NCI-H524 treated with DMSO at 0.1 percent for 48 hours (cell line): ENCODE results near the gene MC1R.
"Not testable (repeated sequence)": the region's sequence is repeated elsewhere in the genome, so short reads cannot be mapped to it uniquely, and the experiment has no call there.

Source experiments
- DNase-seq: peaks from one replicate; lab custom pipeline; 2025; lab: John Stamatoyannopoulos, UW

MC1R gene

DNA sequence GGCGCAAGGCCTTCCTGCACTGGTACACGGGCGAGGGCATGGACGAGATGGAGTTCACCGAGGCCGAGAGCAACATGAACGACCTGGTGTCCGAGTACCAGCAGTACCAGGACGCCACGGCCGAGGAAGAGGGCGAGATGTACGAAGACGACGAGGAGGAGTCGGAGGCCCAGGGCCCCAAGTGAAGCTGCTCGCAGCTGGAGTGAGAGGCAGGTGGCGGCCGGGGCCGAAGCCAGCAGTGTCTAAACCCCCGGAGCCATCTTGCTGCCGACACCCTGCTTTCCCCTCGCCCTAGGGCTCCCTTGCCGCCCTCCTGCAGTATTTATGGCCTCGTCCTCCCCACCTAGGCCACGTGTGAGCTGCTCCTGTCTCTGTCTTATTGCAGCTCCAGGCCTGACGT lies 17.0 kb downstream of the MC1R start:
- DNase-seq = not testable (repeated sequence)

DNA sequence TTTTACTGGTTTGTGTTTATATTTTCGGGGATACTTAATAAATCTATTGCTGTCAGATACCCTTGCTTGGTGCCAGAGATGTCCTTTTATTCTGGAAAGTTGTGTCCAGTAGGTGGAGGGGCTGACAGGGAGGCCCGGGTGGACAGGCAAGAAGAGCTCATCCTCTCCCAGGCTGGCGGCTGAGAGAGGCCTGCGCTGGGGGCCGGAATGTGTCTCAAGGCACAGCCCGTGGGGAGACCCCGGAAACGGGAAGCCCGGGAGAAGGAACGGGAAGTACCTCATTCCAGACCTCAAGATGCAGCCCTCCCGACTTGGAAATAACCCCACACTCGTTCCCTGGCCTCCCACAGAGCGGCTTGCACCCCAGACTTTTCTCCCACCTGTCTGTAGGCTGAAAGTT lies 17.4 kb downstream of the MC1R start:
- no peak for DNase-seq

DNA sequence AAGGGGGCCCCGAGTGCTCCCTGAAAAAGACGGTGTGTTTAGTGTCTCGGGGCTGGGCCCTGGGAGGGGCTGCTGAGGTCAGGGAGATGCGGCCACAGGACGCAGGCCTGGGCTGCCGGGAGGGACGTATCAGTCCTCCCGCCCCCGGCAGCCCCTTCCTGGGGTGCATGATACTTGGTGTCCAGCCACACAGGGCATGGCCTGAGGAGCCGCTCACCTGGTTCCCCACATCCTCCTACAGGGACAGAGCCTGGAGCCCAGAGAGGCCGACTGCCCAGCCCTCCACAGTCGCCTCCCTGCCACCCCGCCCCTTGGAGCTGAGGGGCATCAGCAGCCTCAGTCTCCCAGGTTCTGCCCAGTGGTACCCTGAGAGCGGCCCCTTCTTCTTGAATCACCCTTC lies 17.8 kb downstream of the MC1R start:
- no peak for DNase-seq

DNA sequence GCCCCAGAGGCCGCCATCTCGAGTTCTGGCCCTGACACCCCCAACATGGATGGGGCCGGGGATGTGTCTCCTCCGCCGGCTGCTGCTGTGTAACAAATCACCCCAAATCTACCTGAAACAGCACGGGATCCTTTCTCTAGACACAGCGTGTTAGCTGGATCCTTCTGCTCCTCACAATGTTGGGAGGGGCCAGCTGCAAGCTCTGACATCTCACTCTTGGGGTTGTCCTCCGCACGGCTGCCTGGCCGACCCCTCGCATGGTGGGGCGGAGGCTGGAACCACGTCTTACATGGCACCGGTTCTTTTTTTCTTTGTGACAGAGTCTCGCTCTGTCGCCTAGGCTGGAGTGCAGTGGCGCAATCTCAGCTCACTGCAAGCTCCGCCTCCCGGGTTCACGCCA lies 18.3 kb downstream of the MC1R start:
- no peak for DNase-seq

DNA sequence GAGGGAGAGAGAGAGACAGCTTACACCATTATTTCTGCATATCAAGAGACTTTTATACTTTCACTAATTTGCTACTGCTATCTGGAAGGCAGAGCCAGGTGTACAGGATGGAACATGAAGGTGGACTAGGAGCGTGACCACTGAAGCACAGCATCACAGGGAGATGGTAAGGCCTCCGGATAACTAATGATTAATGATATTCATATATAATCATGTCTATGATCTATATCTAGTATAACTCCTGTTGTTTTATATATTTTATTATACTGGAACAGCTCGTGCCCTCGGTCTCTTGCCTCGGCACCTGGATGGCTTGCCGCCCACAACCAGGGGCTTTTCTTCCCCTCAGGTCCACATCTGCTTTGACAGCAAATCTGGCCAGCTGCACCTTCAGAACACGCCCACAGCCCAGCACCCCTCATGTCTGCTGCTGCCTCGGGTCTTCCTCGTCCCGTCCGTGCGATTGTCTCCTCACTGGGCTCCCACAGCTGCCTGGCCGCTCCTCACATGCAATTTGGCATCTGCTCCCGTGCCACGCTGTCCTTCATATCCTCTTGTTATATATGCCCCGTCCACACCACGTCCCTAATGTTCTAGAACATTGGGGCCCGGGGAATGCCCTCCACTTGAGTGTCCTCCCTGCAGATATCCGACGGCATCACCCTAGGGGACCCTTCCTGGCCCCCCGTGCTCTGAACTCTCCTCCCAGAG lies 19.7 kb downstream of the MC1R start:
- no peak for DNase-seq

DNA sequence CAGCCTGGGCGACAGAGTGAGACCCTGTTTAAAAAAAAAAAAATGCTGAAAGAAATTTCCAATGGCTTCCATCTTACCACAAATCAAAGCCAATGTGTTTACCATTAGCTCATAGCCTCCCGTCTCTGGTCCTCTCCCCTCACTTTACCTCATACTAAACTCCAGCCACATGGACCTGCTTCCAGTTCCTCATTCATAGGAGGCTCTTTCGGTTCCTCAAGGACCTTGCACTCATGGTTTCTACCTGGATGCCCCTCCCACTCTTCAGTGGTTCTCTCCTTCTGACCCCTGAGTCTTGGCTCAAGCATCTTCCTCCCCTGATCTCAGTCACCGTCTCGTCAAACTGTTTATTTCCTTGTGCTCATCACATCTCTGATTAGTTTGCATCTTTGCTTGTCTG lies 26.1 kb downstream of the MC1R start:
- no peak for DNase-seq

DNA sequence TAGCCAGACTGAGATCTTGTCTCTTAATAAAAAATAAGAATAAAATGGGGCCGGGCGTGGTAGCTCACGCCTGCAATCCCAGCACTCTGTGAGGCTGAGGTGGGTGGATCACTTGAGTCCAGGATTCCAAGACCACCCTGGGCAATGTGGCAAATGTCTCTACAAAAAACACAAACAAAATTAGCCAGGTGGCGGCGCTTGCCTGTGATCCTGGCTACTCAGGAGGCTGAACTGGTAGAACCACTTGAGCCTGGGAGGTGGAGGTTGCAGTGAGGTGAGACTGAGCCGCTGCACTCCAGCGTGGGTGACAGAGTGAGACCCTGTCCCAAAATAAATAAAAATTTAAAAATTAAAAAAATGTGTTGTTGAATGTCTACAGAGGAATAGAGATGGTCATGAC lies 27.0 kb downstream of the MC1R start:
- DNase-seq = no peak

DNA sequence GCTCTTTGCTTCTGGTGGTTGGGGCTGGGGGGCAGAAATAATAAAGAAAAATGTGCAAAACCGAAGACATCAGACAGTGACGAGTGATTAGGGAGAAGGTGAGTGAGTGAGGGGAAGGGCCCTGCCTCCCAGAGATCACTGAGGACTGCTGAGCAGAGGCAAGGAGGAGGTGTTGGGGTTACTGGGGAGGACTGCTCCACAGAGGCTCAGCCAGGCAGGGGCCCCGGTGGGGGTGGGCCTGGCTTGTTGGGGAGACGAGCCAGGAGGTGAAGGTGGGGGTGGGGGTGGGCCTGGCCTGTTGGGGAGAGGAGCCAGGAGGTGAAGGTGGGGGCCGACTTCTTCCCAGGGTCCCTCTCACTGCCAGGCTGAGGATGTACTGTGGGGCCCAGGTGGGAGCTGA lies 27.9 kb downstream of the MC1R start:
- no peak for DNase-seq

DNA sequence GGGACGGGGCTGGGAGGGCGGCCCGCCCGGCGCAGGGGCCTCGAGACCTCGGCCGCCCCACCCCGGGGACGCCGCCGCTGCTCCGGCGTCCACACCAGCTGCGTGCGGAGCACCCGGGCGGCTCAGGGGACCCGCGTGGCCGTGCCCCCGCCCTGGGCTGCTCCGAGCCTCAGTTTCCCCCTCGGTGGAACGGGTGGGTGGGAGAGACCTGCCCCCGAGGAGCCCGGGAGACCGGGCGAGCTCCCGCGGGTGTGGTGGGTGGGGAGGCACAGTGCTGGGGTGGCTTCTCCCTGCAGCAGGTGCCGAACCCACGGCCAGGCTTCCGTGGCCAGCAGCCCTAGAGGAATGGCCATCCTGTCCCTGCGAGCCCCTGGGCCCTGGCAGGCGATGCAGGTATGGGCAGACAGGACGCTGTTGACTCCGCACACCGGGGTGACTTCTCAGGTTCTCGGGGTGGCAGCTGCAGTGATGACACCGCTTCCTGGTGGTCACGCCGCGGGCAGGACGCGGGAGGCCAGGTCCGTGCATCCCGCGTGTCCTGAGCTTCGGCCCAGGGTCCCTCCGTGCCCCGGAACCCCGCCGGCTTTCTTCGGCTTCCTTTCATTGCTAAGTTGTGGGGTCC lies 30.6 kb downstream of the MC1R start:
- DNase-seq = no peak

DNA sequence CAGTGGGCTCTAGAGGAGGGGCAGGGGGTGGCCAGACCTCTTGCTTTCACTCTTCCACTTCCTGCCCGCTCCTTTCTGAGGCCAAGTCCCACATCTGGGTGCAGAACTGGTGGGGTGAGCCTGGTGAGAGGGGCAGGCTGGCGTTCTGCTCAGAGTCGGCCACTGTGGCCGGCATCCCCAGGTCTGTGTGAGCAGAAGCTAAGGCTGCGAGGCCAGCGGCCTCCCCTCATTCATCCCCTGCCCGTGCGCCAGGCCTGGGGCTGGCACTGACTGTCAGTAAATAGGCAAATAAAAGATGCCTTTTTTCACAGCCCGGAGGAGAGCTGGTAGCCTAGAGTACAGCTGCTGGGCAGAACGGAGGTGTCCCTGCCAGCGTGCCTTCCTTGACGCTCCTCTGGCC lies 31.1 kb downstream of the MC1R start:
- no peak for DNase-seq

DNA sequence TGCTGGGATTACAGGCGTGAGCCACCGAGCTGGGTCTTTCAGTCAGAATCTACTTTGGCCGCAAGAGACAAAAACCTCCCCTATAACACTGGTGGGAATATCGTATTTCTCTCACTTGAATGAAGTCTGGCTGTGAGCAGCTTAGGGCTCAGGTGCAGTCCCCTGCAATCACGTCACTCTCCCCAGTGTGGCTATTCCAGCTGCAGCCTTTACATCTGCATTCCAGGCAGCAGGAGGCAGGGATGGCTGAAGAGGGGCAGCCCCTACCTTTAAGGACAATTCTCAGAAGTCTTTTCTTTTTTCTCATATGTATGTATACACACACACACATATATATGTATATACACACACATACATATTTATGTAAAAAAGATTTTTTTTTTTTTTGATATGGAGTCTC lies 32.8 kb downstream of the MC1R start:
- no peak for DNase-seq

DNA sequence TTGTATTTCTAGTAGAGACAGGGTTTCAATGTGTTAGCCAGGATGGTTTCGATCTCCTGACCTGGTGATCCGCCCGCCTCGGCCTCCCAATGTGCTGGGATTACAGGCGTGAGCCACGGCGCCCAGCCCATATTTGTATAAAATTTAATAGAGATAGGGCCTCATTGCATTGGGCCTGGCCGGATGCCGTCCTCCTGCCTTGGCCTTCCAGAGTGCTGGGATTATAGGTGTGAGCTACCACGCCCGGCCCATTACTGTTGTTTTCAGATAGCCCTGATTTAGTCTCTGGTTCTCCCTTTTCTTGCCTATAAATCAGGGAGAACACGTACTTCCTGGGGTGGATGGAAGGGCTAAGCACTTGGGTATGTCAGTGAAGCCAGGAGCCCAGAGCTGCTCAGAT lies 33.4 kb downstream of the MC1R start:
- no peak for DNase-seq

DNA sequence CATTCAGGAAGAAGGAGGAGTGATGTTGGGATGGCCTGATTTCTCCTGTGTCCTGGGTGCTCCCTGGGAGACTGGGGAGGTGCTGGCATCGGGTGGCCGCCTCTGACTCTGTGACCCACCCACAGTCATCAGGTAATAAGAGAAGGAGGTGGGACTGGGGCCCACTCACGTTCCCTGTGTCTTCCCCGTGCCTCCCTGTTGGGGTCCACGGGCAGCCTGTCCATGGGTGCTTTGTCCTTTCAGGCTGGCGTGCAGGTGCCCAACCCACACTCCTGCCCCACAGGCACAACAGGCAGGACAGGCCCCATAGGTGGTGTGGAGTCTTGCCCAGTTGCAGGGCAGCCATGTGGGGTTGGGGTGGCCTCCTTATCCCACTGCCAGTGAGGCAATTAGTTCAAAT lies 33.9 kb downstream of the MC1R start:
- no peak for DNase-seq

DNA sequence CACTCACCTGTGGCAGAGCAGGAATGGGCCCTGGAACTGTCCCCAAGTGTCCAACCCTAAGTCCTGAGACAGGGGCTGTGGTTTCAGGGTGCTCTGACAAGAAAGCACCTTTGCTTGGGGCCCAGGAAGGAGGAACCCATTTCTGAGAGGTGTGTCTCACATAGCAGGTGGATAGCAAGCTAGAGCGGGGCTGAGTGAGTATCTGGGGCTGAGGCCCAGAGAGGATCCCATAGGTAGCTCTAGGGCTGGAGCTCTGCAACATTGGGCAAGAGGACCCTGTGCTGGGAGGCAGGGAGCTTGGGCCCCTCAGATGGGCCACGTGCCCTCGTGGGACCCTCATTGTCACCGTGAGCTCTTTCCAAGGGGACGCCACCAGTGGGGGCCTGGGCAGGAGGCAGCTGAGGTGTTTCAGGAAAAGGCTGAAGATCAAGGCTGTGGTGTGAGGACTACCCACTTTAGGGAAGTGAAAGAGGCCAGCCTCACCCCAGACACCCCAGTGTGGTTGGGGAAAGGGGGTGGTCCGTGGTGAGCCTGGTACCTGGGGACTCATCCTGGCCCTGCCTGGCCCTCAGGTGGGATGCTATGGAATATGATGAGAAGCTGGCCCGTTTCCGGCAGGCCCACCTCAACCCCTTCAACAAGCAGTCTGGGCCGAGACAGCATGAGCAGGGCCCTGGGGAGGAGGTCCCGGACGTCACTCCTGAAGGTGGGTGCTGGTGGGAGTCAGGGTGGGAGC lies 35.2 kb downstream of the MC1R start:
- no peak for DNase-seq

DNA sequence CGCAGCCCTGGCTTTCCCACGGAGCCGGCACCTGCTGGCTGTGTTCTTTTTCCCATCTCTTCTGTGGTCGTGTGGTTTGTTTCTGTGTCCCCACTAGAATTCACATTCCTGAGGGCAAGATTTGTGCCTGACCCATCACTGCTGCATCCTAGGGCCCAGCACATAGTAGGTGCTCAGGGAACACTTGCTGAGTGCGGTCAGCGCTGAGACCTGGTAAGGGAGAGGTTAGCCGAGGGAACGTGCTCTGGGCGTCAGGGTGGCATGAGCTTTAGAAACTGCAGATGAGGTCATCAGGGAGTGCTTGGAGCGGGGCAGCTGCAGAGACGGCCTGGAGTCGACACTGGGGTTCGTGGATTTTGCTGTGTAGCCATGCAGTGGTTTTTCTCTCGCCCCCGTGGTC lies 35.8 kb downstream of the MC1R start:
- no peak for DNase-seq

DNA sequence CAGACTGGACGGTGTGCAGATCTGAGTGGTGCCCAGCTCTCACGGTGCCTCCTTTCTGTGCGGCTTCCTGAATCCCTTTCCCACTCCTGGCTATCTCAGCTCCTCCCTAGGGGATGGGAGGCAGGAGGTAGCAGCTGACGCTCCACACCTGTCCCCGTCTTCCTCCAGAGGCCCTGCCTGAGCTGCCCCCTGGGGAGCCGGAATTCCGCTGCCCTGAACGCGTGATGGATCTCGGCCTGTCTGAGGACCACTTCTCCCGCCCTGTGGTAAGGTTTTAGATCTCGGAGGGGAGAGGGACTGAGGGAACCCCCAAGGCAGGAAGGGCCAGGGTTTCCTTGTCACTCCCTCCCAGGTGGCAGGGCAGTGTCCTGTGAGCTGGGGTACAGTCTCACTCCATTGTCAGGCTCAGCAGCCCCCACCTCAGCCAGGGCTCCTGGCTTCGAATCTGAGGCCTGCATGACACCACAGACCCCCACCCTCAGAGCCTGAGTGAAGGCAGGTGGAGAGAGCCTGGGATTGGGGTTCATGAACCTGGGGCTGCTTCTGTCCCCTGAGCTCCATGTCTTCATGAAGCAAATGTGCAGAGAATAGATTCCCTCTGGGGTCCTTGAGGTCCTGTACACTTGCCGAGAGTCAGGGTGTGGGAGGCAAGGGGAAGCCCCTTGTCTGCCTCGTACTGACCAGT lies 36.5 kb downstream of the MC1R start:
- DNase-seq = no peak

DNA sequence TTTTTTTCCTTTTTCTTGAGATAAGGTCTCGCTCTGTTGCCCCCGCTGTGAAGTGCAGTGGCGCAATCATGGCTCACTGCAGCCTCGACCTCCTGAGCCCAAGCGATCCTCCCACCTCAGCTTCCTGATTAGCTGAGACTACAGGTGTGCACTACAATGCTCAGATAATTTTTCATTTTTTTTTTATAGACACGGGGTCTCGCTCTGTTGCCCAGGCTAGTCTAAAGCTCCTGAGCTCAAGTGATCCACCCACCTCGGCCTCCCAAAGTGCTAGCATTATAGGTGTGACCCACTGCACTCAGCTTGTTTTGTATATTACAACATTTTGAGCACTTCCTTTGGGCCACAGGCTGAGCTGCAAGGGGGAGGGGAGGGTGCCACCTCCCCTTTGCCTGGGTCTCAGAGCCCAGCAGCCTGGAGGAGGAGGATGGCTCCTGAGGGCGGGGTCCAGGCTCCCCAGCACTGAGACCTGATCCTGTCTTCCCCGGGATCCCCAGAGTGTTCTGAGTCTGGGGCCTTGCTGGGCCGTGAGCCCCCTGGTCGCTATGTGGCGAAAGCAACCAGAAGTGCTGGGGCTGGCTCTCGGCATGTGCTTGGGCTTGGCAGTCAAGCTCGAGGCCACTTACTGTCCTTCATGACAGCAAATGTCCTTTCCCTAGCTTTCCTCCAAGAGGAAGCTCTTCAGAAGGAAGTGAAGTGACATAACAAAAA lies 38.0 kb downstream of the MC1R start:
- DNase-seq = no peak

DNA sequence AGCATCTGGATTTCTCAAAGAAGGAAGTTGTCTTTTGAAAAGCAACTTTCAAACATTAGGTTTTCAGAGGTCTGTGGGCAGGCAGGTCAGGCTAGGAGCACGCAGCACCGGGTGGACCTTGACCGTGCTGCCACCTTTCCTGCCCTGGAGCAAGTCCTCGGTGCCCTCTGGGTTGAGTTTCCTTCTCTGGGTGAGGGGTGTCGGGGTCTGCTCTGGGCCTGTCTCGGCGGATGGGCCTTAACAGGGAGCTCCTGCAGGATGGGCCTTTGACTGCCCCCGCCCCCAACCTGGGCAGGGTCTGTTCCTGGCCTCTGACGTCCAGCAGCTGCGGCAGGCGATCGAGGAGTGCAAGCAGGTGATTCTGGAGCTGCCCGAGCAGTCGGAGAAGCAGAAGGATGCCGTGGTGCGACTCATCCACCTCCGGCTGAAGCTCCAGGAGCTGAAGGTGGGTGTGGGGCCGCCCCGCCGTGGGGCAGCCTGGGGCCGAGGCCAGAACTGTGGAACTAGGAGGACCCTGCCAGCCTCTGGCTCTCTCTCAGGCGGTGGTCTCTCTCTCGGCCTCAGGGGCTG lies 38.6 kb downstream of the MC1R start:
- no peak for DNase-seq

DNA sequence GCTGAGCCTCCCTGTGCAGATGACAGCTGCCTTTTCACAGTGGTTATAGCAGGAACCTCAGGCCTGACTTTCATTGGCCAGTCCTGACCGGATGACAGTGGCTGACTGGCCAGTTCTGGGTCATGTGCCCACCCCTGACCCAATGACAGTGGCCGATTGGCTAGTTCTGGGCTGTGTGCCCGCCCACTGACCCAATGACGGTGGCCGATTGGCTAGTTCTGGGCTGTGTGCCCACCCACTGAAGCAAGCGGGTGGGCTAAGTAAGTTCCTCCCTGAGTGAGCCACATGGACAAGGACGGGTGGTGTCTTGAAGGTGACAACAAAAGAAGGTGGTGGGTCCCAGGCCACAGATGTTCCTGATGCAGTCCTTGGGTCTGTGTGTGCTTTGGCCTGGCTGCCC lies 39.4 kb downstream of the MC1R start:
- DNase-seq = no peak

DNA sequence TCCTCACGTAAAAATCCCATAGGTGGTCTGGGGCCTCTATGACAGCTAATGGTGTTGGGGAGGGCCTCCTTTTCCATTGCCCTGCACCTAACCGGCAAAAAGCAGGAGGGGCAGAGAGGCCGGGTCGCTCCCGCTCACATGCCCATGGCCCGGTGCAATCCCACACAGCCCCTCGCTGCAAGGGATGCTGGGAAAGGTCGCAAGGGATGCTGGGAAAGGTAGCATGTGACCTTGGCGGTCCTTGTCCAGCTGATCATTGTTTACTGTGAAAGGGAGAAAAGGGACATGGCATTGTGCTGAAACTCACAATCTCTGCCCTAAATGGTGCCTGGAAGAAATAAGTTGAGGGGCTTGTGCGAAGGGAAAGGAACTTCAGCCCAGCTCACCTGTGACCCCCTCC lies 39.9 kb downstream of the MC1R start:
- no peak for DNase-seq

DNA sequence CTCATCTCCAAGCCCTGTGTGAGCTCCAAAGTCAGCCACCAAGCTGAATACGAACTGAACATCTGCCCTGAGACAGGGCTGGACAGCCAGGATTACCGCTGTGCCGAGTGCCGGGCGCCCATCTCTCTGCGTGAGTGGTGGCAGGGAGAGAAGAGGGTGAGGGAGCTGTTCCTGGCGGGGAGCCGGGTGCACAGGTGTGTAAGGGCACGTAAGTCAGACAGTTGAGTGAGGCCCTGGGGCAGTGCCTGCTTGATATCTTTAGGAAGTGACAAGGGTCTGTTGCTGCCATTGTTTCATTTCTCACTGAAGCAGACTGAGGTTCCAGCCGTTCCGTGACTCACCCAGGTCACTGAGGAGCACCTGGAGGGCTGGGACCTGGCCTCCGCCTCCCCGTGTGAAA lies 42.3 kb downstream of the MC1R start:
- DNase-seq = no peak

DNA sequence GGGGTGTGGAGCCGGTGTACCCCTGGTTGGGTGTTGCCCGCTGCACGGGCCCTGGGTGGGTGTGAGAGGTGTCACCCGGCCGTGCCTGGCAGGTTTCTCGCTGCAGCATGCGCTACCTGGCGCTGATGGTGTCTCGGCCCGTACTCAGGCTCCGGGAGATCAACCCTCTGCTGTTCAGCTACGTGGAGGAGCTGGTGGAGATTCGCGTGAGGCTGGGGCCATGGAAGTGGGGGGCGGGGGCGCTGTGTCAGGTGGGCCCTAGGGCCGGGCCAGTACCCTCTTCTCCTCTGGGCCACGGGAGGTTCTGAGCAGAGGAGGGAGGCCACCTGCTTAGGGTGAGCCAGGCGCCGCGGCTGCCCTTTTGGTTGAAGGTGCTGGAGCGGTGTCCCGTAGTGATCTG lies 43.3 kb downstream of the MC1R start:
- no peak for DNase-seq
